HG03280 (cell line): ENCODE measurements around the gene ISL2.
"Not testable (repeated sequence)": the region's sequence is repeated elsewhere in the genome, so short reads cannot be mapped to it uniquely, and the experiment has no call there.

Experiments
- ATAC-seq: cut with Tn5 transposase; IDR thresholded peaks from one replicate; pipeline ENCODE4 v1.9.1; 2021; ENCODE audit warnings: mild to moderate bottlenecking, moderate library complexity; ENCODE audit not compliant: unreplicated experiment

ISL2 gene

DNA sequence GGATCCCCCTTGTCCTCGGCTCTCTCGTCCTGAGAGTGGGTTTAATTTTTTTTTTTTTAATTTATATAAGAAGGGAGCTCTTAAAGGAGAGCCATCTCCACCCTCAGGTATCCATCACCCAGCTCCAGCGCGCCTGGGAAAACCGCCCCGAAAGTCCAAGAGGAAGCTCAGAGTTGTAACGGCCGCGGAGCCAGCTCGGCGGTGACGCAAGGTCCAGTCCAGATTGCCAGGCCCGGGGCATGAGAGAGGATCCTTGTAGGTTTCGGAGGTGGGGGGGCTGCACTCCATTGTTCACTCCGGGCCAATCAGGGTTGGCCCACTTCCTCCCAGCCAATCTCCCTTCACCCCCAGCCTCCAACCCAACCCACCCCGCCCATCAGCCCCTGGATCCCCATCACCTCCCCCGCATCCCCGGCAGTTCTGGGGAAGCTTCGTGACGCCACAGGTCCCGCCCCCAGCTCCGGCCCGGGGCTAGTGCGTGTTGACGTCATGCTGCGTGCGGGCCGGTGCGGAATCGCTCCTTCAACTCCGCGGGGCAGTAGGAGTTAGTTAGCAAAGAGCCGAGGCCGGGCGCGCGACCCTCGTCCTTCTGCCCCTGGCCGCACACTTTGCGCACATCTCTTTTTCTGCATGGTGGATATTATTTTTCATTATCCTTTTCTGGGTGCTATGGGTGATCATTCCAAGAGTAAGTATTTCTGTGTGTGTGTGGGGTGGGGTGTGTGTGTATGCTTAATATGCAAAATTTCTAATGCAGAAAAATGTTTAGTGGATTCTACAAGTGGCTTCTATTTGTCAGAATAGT lies at the start of gene ISL2:
TSS of gene ISL2 (plus strand) at position 520 of the 805 bp plus-strand sequence. CDS start at position 631, 111 bp downstream.
- peak; percentile 64 for ATAC-seq

DNA sequence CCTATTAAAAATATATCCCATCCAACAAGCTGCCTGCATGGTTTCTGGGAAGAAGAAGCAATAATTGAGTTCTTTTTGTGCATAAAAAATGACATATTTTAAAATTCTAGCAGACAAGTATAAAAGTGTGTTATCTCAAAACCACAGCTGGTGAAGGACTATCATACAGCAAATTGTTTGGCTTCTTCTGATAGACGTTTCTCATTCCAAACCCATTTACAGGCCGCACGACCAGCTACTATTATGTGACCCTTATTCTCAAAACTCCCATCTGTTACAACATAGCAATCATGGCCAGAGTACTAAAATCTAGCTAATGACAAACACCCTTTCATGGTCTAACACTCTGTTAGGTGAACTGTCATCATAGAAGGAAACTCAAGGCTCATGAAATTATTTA lies 47.0 kb upstream of the ISL2 start:
- no peak for ATAC-seq

DNA sequence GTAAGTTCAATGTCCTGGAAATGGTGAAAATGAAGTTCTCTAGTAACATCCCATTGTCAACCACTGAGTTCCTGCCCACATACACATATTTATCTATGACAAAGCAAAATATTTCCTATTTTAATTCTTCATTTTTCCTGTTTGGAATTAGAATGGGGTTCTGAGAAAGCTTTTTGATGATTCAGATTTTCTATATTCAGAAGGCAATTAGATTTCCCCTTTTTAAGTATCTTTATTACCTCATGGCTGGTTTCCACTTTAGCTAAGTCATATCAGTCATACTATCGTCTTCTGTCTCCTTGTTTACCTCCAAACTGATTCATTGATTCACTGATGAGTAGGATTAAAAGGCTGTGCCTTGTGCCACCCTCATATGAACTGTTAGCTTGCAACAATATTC lies 43.2 kb upstream of the ISL2 start:
- ATAC-seq = no peak

DNA sequence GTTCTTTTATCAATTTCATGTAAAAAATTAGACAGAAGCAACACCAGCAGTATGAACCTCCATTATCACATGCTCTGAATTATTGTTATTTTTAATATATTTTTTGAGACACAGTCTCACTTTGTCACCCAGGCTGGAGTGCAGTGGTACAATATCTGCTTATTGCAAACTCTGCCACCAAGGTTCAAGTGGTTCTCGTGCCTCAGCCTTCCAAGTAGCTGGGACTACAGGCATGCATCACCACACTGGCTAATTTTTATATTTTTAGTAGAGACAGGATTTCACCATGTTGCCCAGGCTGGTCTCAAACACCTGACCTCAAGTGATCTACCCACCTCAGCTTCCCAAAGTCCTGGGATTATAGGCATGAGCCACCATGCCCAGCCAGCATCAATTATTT lies 42.1 kb upstream of the ISL2 start:
- not testable (repeated sequence) for ATAC-seq

DNA sequence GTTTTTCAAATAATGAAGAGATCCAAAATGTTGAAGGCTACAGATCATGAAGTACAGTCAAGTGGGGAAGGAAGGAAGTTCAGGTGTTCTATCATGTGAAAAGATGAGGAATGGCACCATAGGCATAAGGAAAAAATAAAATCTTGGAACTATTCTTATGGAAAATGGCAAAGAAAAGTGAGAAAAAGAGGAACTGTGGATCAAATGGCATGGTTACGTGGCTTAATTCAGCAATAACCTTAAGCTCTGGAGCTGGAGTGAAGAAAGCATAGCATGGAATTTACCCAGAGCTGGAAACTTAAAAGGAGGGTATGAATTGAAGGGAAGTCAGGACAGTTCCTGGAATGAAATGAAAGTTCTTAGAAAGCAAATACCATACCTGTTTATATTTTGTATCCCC lies 39.7 kb upstream of the ISL2 start:
- ATAC-seq = no peak

DNA sequence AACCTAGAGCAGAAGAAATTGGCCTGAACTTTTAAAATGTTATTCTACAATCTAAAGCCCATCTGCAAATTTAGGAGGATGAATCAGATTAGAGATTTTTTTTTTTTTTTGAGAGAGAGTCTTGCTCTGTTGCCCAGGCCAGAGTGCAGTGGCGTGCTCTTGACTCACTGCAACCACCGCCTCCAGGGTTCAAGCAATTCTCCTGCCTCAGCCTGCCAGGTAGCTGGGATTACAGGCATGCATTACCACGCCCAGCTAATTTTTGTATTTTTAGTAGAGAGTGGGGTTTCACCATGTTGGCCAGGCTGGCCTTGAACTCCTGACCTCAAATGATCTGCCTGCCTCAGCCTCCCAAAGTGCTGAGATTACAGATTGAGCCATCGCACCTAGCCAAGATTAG lies 38.6 kb upstream of the ISL2 start:
- ATAC-seq = not testable (repeated sequence)

DNA sequence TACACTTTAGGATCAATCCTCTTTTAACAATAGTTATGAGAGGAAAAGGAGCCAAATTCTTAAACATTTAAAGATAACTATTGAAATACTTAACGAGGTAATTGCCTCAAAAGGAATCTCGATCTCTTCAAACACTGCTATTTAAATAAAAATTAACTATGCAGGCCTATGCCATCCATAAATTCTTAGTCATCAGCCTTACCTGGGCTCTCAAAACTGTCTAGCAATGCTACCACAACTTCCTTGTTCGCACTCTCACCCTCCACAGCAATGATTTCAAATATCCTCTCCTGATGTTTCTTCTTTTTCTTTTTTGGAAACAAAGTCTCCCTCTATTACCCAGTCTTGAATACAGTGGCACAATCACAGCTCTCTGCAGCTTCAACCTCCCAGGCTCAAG lies 37.6 kb upstream of the ISL2 start:
- no peak for ATAC-seq

DNA sequence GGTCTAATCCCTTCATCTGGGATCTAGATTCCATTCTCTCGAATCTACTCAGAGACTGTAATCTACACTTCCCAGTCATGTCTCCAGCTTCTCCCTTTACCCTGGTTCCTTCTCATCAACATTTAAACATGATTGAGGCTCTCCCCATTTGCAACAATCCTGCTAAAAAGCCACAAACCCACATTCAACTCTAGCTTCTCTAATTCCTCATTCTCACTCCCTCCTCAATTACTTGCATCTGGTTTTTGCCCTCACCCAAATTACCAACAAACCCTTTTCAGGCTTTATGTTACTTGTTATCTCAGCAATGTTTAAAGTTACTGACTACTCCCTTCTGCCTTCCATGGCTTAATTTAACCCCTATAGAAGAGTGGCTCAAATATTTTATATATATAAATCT lies 36.8 kb upstream of the ISL2 start:
- no peak for ATAC-seq

DNA sequence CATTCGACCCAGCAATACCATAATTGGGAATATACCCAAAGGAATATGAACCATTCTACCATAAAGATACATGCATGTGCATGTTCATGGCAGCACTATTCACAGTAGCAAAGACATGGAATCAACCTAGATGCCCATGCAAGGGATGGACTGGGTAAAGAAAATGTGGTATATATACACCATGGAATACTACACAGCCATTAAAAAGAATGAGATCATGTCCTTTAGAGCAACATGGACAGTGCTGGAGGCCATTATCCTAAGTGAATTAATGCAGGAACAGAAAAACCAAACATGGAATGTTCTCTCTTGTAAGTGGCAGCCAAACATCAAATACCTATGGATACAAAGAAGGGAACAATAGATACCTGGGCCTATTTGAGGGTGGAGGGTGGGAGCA lies 32.7 kb upstream of the ISL2 start:
- ATAC-seq = no peak

DNA sequence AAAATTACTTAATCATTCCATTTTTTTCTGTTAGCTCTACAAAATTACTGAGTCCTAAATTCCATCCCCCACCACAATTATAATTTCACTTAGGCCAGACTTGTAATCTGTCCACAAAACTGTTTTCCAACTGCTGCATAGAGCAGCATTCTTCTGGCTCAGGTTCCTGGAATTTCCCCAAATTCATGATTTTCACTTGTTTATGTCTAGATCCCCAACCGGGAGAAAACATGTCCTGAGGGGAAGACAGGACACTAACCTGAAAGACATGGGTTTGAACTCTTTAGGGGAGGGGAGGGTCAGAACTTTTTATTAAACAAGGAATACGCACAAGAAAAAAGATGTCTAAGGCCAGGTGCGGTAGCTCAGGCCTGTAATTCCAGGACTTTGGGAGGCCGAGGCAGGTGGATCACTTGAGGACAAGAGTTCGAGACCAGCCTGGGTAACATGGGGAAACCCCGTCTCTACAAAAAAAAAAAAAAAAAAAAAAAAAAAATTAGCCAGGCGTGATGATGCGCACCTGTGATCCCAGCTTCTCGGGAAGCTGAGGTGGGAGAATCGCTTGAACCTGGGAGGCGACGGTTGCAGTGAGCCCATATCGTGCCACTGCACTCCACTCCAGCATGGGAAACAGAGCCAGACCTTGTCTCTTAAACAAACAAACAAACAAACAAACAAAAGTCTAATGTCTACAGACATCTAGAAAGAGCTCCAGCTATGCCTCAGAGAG lies 26.8 kb upstream of the ISL2 start:
- no peak for ATAC-seq

DNA sequence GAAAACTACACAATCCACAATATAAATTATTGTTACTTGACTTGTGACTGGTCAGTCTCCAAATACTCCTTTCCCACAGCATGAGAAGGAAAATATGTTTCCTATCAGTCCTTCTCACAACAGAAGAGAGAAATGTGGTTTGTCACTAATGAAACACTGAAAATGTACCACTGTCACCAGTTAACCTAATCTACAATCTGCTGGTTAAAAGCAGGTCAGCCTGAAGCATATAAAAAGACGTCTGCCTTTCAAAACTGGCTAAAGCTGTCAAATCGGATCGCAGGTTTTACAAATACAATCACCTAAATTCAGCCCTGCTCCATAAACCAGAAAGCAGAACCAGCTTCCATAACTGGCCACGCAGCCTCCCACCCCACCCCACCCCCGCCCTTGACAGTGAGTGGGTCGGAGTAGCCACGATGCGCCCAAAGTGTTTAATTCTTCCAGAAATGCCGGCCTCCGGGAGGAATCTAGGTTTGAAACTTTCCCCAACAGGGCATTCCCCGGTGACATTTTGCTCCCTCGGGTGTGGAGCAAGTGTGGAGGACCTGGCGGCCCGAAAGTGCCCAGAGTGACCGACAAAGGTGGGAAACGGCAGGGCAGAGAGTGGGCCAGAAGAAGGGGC lies 26.0 kb upstream of the ISL2 start:
- no peak for ATAC-seq

DNA sequence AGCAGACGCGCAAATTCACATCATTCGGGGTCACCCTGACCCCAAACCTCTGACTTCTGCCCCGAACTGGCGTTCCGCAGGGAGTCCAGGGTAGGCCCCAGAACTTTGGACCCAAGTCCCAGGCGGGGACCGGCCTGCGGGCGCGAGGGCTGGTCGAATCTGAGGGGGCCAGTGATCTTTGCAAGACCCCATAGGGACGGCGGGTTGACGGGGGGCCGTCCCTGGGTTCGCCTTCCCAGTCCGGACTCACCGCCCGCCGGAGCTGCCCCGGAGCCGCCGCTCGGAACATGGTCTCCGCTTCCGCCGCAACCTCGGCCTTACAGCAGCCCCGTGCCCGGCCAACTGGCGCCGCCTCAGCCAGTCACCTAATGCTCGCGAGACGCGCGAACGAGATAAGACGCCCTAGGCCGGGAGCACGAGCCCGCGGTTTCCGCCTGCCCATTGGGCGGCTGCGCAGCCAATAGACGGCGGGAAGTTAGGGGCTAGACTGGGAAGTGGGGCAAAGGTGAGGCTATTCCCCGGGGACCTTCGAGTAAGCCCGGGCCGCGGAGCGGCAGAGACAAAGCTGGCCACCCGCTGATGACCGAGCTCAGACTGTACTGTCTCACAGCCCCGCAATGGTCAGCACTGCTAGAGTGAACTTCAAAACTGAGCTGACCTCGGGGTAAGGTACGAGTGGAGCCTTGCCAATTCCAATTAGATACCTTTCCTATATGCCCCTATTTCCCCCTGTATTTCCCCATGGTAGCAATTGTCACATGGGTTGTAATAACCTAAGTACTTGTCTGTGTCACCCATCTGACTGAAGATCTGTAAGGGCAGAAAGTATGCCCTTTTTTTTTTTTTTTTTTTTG lies 25.2 kb upstream of the ISL2 start, which contains the start of gene ETFA:
TSS of gene ETFA (minus strand) at position 370 of the 854 bp plus-strand sequence. CDS start at position 289, 81 bp downstream.
- peak; percentile 97 for ATAC-seq

DNA sequence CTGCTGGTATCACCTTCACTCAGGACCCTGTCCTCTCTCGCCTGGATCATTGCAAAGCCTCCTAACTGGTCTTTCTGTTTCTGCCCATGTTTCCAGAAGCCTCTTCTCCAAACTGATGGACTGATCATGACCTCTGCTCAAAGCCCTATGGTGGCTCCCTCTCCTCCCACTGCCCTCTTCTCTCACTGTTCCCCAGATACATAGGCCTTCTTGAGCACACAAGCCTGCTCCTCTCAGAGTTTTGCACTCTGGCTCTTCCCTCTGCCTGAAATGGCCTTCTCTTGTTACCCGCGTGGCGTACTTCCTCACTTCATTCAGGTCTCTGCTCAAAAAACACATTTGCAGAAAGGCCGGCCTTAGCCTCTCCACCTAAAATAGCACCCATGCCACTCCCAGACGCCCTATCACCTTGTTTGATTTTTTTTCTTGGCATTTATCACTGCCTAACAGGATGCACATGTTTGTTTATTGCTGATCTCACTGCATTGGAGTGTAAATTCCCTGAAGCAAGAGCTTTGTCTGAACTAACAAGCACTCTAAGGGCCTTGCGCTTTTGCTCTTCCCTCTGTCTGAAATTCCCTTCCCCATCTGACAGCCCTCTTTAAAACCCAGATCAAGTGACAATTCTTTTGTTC lies 23.9 kb upstream of the ISL2 start:
- no peak for ATAC-seq

DNA sequence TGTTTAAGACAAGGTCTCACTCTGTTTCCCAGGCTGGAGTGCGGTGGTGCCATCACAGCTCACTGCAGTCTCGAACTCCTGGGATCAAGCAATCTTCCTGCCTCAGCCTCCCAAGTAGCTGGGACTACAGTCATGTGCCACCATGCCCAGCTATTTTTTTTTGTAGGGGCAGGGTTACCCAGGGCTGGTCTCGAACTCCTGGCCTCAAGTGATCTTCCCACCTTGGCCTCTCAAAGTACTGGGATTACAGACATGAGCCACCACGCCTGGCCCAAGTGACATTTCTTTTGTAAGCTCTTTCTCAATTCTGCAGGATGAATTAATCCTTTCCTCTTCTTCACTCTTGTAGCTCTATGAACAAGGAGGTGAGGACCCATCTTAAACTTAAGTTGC lies 23.4 kb upstream of the ISL2 start:
- ATAC-seq = not testable (repeated sequence)

DNA sequence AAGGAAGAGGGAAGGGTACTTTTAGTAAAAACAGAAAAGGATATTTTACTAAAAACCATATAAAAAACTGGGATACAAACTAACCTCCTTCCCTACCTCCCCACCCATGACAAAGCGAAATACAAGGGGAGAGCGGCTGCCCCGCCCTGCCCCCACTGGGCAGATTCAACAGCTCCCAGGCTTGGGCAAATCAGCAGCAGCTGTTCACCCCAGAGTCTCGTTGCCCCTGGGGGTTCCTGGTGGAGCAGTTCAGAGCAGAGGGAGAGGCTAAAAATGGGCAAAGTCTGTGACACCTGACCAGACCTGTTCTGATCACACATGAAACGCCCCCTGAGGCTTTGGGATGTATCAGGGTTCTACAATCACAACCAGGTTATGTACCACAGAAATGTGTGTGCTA lies 22.8 kb upstream of the ISL2 start:
- ATAC-seq = no peak

DNA sequence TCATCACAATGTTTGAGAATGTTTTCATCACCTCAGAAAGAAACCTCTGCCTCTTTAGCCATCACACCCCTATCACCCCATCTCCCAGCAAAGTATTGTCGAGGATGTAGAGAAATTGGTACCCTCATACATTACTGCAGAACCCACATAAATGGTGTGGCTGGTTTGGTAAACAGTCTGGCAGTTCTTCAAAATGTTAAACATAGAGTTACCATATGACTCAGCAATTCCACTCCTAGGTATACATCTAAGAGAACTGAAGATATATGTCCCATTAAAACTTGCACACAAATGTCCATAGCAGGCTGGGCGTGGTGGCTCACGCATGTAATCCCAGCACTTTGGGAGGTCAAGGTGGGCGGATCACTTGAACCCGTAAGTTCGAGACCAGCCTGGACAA lies 16.6 kb upstream of the ISL2 start:
- ATAC-seq = no peak

DNA sequence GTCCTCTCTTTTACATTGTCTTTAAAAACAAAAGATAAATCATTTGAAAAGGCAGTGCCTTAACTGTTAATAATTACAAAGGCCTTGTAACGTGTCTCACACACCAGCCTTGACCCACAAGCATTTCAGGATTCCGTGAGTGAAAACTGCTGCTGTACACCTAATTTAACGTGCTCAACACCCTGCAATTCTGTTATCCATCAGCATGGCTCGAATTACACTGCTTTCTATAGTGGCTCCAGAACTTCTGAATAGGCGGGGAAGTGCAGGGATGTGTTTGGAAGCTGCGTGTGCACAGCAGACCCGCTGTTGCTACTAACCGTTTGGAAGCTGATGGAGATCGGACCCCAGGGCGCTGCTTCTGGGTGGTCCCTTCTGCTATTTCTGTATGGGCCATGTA lies 15.4 kb upstream of the ISL2 start:
- no peak for ATAC-seq

DNA sequence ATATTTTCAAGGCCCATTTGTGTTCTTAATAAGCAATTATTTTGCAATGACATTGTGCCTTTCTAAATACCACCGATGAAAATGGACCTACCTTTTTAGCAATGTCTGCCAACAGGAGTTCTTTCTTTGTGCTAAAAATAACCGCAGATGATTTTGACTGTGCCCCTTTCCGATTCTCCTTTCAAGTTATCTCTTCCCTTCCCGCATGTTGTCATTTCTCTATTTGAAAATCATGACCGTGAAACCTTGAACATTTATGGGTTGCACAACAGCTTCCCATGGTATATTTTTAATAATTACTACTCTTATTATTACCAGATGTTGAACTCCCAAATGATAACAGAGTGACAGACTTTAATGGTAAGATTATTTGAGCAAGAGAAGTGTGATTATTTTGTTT lies 15.0 kb upstream of the ISL2 start:
- ATAC-seq = no peak

DNA sequence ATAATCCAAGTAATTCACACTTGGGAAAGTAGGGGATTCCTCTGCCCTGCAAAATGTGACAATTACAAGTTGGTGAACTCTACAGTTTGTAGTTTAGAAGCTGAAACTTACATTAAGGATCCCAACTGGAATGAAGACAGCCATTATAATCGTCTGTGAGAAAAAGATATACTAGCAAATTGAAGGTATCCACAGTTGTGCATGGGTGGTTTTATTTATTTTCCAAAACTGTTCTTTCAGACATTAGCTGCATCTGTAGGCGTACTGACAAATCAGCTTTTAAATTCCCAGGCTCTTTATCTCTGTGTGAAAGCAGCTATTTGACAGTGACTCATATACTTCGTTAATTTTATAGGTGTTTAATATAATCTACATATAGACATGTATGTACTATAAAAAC lies 12.5 kb upstream of the ISL2 start:
- ATAC-seq = no peak

DNA sequence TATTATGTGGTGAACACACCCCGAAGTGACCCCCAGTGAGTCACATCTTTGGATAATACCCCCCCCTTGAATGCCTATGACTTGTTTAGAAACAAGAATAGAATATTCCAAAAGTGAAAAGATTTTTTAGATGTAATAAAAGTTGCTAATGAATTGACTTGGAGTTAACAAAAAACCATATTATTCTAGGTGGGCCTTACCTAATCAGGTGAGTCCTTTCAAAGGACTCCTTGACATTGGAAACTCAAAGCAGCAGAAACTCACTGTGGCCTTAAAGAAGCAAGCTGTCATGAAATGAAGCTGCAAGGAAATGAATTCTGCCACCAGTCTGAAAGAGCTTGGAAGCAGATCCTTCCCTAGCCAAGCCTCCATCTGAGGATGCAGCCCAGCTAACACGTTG lies 10.9 kb upstream of the ISL2 start:
- ATAC-seq = no peak
